DMS153 treated with DMSO at 0.1 percent for 48 hours (cell line): Measurements from ENCODE around the gene LETMD1.
A peak's percentile ranks its signal among the peaks of the same experiment; 100 is the strongest.
"Not testable (repeated sequence)": the region's sequence is repeated elsewhere in the genome, so short reads cannot be mapped to it uniquely, and the experiment has no call there.

Experiments
- DNase-seq: peaks from one replicate; lab custom pipeline; 2025; ENCODE audit not compliant: unreplicated experiment; lab: John Stamatoyannopoulos, UW

LETMD1 gene

GRCh38 chr12:51047655-51048540 is at the start of gene LETMD1:
TSS of gene LETMD1 (plus strand) at chr12:51048327. CDS start at chr12:51048357, 30 bp downstream.
- DNase-seq: peak; percentile 96

DNA sequence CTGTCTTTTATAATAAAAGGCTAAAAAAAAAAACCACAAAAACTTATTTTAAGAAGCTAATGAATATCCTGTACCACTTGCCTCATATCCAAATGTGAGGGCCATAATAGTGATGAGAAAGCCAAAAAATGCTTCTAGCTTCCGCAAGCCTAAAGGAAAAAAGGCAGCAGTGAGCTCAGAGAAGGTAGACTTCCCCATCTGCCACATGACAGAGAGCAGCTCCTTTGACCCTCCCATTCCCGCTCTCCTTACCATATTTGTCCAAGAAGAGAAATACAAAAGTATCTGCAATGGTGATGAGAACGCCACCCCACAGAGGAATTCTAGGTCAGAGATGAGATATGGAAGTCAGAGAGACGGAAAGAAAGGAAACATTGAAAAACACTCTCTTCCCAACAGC is 49.0 kb upstream of the LETMD1 start:
- DNase-seq: no peak

GRCh38 chr12:51000245-51000644 is 47.9 kb upstream of the LETMD1 start:
- no peak for DNase-seq

DNA sequence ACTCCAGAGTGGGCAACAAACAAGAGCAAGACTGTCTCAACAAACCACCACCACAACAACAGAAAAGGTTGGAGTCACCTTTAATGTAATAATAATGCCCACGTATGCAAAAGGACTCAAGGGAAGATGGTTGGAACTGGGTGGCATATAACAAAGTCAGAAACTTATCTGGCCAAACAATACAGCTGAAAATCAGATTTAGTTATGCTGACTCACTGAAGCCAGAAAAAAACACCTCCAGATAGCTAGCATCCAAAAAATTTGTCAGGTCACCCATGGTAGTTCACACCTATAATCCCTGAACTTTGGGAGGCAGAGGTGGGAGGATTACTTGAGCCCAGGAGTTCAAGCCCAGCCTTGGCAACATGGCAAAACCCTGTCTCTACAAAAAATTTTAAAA is 46.3 kb upstream of the LETMD1 start:
- no peak for DNase-seq

DNA sequence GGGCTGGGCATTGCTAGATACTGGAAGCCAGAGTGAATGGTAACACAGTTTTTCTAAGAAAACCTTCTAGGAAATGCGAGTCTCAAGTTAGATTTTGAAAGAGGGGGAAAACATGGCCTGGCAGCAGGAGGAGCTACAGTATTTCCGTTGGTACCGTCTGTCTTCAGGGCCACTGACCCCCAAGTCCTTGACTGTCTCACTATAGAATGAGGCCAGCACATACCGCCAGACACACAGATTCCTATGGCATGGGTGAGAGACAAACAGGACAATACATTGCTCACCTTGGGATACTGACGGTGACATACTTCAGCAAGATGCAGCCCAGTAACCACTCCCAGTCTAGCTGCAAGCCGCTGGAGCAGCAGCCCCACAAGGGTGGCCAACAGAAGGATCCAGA is 43.6 kb upstream of the LETMD1 start:
- no peak for DNase-seq

DNA sequence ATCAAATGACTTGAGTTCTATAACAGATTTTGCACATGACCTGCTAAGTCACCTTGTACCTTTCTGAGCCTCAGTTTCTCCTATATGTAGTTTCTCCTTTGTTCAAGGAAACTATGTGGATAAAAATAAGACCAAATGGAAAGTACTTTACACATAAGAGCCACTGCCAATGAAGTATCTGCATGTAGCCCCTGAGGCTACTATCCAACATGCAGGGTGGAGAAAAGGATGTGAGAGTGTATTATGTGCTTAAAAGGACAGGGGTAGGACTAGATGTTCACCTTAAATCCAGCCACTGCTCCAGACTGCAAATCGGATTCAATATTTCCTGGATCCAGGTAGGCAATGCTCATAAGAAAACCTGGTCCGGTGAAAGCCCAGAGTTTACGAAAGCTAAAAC is 43.1 kb upstream of the LETMD1 start:
- DNase-seq: no peak

GRCh38 chr12:51005671-51006070 is 42.5 kb upstream of the LETMD1 start:
- DNase-seq: no peak

DNA sequence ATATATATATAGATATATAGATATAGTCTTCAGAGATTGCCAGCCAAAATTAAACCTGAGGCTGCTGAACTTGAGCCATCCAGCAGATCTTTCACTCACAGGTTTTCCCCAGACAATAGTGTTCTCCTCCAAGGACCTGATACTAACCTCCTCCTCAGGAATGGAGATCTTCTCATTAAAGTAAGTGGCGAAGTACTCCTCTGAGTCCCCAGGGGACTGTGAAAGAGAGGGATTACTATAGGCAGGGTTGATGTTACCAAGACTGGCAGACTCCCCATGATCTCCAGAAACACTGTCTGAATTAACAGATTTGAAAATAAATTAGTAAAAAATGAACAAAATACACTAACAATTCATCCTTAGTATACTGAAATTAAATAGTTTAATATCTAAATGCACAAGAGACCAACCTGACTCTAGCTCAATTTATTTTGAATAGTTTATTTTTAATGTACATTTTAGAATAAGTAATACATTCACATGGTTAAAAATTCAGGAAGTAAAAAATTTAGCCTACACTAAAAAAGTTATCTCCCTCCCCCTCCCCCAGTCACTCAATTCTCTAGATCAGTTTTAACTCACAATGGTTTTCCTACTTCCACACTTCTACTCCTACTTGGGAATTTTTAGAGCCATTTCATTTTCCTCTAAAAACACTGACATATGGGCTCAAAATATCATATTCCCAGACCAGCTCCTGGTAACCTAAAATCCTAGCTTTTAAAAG is 39.6 kb upstream of the LETMD1 start:
- no peak for DNase-seq

- DNase-seq: no peak
Measured at GRCh38 chr12:51009056-51009440, 39.1 kb upstream of the LETMD1 start.

DNA sequence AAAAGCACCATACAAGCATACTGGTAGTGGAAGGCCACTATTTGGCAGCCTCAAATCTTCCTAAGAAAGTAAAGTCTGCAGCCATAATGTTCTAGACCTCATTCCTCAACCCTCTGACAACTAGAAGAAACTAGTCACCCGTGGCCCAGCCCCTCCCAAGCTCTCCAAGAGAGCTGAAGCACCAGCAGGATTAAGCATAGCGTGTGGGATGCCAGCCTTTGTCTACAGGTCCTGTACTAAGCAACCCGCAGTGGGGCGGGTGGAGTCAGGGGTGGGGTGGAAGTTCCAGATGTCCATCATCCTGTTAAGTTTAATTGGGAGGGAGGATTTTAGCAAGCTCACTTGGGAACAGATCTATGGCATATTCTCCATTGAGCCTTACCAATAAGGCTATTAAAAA is 36.2 kb upstream of the LETMD1 start:
- DNase-seq: no peak

DNA sequence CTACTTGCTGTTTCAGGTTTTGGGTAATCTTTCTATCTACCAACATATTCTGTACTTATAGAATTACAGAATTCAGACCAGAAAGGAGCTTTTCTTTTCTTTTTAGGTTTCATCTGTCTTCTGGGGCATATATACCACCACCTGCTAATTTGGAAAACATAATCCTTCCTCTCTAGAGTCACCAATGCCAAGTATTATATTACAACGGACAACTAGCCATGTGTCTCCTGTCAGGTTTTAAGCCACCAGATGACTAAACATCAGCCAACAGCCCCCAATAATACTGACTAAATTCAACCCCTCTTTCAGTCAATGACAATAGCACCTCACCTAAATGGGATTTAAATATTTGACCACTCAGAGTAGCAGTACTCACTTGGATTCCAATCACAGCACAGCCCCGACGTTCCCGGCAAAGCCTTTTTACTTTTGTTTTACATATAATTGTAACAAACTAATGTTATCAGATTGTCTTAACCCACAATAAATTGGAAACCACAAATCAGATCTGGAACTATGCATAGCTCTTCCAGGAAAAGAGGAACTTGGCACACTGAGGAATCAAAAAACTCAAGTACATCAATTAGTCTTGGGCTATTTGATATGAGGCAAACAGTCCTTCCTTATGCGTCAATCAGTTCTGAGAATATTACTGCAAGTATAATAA is 35.4 kb upstream of the LETMD1 start:
- DNase-seq: no peak

GRCh38 chr12:51013441-51013840 is 34.7 kb upstream of the LETMD1 start:
- DNase-seq: no peak

DNA sequence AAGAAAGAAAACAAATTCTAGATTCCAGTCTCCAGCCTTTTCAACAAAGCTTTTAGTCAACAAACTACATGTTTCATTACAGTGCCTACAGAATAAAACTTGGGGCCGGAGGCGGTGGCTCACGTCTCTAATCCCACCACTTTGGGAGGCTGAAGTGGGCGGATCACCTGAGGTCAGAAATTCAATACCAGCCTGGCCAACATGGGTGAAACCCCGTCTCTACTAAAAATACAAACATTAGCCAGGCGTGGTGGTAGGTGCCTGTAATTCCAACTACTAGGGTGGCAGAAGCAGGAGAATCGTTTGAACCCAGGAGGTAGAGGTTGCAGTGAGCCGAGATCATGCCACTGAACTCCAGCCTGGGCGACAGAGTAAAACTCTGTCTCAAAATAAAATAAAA is 33.7 kb upstream of the LETMD1 start:
- not testable (repeated sequence) for DNase-seq

DNA sequence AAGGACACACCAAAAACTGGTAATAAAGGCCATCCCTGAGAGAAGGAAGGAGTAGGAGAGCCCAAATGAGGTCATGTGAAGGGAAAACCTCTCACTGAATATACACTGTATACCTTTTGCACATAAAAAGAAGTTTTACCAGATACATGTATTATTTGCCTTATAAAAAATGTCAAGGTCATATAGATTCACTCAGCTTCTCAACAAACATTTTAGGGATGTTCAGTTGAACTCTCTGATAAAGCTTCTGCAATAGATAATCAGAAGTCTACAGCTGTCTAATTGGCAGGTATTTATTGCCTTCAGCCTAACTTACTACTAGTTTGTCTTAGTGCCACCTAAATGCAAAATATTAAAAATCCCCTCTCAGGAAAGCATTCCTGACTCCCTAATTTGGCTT is 30.7 kb upstream of the LETMD1 start:
- DNase-seq: no peak

DNA sequence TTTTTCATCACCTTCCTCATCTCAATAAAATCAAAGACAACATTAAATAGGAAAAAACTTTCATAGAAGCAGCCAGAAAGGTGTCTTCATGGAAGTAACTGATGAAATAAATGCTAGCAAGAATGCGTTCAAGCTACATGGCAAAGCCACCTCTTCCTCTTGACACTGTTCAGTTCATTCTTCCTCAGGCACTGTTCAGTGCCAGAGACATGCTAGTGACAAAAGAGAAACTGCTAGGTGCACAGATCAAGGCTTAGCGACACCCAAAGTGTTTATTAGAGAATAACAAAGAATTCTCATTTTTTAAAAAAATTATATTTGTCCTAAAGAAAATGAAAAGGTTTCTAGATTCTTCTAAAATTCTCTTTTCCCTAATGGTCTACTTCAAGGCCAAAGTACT is 29.2 kb upstream of the LETMD1 start:
- no peak for DNase-seq

DNA sequence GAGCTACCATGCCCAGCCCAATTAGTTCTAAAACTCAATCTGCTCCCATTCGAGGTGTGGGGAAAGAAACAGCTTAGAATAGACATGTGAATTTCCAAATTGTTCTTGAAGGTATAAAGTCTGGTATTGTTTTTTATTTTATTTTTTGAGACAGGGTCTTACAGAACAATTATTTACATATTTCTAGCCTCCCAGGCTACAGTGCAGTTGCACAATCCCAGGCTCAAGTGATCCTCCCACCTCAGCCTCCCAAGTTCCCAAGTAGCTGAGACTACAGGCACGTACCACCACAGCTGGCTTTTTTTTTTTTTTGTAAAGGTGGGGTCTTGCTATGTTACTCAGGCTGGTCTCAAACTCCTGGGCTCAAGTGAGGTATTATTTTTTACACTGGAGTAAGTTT is 28.2 kb upstream of the LETMD1 start:
- DNase-seq: no peak

DNA sequence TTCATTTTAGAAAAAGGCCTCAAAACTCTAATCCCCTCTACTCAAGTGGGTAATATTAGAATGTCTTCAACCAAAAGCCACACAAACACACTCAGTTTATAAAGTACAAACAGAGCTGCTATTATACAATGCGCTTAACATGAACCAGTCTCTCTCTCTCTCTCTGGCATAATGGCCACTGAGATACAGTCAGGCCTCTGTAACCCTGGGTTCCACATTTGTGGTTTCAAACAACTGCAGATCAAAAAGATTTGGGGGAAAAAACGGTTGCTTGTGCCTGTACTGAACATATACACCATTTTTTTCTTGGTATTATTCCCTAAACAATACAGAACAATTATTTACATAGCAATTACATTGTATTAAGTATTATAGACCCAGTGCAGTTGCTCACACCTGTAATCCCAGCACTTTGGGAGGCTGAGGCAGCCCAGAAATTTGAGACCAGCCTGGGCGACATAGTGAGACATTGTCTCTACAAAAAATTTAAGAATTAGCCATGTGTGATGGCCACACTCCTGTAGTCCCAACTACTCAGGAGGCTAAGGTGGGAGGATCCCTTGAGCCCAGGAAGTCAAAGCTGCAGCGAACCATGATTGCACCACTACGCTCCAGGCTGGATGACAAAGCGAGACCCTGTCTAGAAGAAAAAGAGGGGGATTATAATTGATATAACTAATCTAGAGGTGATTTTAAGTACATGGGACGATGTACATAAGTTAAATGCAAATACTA is 27.5 kb upstream of the LETMD1 start:
- DNase-seq: no peak

GRCh38 chr12:51021694-51022093 is 26.4 kb upstream of the LETMD1 start:
- no peak for DNase-seq

GRCh38 chr12:51023625-51024382 is 24.3 kb upstream of the LETMD1 start:
- DNase-seq: no peak

DNA sequence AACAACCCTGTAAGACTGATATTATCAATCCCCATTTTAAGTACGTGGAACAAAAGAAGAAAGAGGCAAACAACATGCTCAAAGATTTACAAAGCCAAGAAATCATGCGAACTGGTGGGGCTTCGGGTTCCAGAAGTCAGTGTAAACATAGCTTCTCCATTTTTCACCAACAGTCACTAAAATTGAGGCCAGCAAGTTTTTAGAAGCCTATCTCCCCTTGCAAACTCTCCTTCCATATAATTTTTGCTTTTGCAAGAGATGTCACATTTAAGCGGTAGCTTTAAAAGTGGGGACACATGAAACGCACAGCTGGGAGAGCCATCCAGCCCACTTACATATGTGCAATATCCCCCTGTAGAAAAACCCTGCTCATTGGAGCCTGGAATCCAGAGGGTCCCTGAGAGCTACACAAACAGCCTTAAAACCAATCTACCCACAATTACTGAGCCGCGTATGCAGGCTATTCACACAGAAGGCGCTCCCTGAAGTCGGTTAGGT is 22.7 kb upstream of the LETMD1 start:
- no peak for DNase-seq
